GM21367 (cell line): ENCODE measurements around the gene HLA-DRB1.
"Not testable (repeated sequence)": the region's sequence is repeated elsewhere in the genome, so short reads cannot be mapped to it uniquely, and the experiment has no call there.

ENCODE experiments used
- ATAC-seq: cut with Tn5 transposase; IDR thresholded peaks from one replicate; pipeline ENCODE4 v1.9.1; 2021; ENCODE audit not compliant: unreplicated experiment

The HLA-DRB1 gene

GRCh38 chr6:32565511-32565910, 24.1 kb downstream of the HLA-DRB1 start:
- no peak for ATAC-seq

DNA sequence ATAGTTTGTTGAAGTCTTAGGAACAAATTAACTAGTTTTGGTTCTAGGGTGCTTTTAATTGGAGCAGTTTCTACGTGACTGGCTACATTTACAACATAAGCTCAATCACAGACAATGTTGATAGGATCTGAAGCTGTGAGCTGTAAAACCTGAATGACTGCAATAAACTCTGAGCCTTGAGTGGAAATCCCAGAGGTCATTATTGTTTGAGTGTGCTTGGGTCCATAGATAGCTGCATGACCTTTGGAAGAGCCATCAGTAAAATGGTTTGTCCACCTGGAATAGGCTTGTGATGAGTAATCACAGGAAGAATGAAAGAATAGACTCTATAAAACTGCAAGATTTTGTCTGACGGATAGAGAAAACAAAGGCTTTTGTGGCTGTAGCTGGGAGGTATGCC, 26.7 kb downstream of the HLA-DRB1 start:
- ATAC-seq: no peak

DNA sequence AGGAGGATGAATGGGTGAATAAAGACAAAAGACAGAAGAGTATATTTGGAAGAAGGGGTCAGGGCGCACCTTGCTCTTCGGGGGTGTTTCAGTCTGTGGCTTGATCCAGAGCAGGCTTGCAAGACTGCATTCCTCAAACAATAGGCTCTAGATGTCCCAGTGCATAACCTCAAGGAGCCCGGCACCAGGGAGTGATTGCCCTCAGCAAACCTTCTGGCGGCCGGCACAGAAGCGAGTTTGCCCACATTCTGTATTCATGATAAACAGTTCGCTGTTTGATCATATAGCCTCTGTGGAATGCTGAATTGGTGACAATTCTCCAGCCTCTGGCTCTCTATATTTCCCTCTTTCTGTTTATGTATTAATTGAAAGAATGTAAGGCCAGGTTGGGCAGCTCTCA, 29.9 kb downstream of the HLA-DRB1 start:
- no peak for ATAC-seq

- no peak for ATAC-seq
These were observed 31.1 kb downstream of the HLA-DRB1 start for GRCh38 chr6:32558426-32559057.

GRCh38 chr6:32554116-32554965, 35.3 kb downstream of the HLA-DRB1 start:
- ATAC-seq: no peak

- no peak for ATAC-seq
These were observed 36.5 kb downstream of the HLA-DRB1 start for GRCh38 chr6:32553037-32553742.

GRCh38 chr6:32551410-32551809, 38.2 kb downstream of the HLA-DRB1 start:
- no peak for ATAC-seq

DNA sequence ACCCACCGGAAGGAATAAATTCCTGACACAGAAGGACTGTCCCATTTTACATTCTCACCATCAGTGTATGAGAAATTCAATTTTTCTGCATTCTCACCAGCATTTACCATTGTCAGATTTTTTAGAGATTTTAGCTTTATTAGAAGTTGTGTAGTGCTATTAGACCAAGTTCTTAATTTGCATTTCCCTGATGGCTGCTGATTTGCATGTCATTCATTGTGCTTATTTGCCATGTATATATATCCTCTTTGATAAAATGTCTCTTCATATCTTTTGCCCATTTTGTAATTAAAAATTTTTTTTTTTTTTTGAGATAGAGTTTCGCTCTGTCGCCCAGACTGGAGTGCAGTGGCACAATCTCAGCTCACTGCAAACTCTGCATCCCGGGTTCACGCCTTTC, 49.8 kb downstream of the HLA-DRB1 start:
- no peak for ATAC-seq

- not testable (repeated sequence) for ATAC-seq
These were observed 59.2 kb downstream of the HLA-DRB1 start for GRCh38 chr6:32530431-32530793.

DNA sequence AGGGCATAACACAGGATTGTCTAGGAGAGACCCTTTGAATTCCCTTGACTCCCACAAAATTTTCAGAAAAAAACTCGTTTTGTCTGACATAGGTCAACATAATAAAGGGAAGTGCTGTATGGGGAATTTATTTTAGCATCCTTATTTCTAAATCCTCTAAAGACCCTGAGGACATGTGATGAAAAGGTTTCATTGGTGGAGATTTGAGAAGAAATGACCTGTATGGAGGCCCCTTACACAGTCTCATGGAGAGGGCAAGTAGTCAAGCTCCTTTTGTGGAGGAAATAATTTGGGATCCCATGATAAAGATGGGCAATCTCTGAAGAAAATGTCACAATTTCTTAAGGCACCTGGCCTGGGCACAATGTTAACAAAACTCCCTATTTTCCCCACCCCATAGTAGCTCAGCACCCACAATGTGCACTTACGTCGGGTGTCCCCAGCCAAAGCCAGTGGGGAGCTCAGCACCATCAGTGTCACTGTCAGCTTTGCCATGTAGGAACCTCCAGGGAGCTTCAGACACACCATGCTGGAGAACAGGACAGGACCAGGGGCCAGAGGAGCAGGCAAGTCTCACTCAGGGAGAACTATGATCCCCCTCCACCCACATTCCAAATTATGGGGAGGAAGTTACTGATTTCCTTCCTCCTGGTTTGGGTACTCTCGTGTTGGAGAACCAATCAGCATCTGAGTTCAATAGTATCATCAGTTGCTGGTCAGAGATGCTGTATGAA, 59.8 kb downstream of the HLA-DRB1 start, which contains the start of gene HLA-DRB5:
Gene HLA-DRB5 (minus strand): TSS at position 591 of the 734 bp plus-strand sequence. CDS start 63 bp downstream, at position 528.
- peak; percentile 57 for ATAC-seq
